Neural cell (in vitro differentiated cells): ENCODE data around the gene ZFP42. TPM values are rescaled to one million over a fixed set of nuclear protein-coding genes. Genes with fewer than 3 reads are reported as not detected.

Experiments used
- H2AFZ ChIP-seq: fragments of 200-600, 300-800 bp; sonication (generic), shearing (Covaris generic); 2 replicates; pipeline ENCODE4 v1.6.0; 2014; ENCODE audit warnings: low read depth, mild to moderate bottlenecking, antibody characterized with exemption, low read length, moderate library complexity
- H3F3A ChIP-seq: fragments of 200-600 bp; shearing (Covaris generic); 2 replicates; pipeline ENCODE4 v1.6.1; 2016; ENCODE audit warnings: mild to moderate bottlenecking, moderate library complexity, mixed read lengths, antibody characterized with exemption, low read length; ENCODE audit not compliant: insufficient read depth, poor library complexity, severe bottlenecking
- H3K27ac ChIP-seq: fragments of 200-600, 300-800 bp; sonication (generic), shearing (Covaris generic); 2 replicates; pipeline ENCODE4 v1.5.1; 2014; ENCODE audit warnings: mild to moderate bottlenecking, low read length, moderate library complexity
- H3K27me3 ChIP-seq: fragments of 300-800, 200-600 bp; sonication (generic), shearing (Covaris generic); 2 replicates; pipeline ENCODE4 v1.6.0; 2014; ENCODE audit warnings: mild to moderate bottlenecking, low read depth, low read length, moderate library complexity; ENCODE audit not compliant: insufficient read depth
- H3K36me3 ChIP-seq: fragments of 300-800, 200-600 bp; sonication (generic), shearing (Covaris generic); 2 replicates; pipeline ENCODE4 v1.5.1; 2014; ENCODE audit warnings: mild to moderate bottlenecking, antibody characterized with exemption, low read length, moderate library complexity; ENCODE audit not compliant: insufficient read depth
- H3K4me2 ChIP-seq: fragments of 300-800, 200-600 bp; sonication (generic), shearing (Covaris generic); 2 replicates; pipeline ENCODE4 v1.6.0; 2014; ENCODE audit warnings: mild to moderate bottlenecking, low read length
- H3K4me3 ChIP-seq: fragments of 300-800, 200-600 bp; sonication (generic), shearing (Covaris generic); 2 replicates; pipeline ENCODE4 v1.5.1; 2014; ENCODE audit warnings: mild to moderate bottlenecking, low read length, moderate library complexity
- H3K79me2 ChIP-seq: fragments of 200-600 bp; shearing (Covaris generic); replicated peaks from 2 replicates; pipeline ENCODE4 v1.6.0; 2014; ENCODE audit warnings: mild to moderate bottlenecking, low read length, moderate library complexity; ENCODE audit not compliant: insufficient read depth
- H3K9ac ChIP-seq: fragments of 300-800, 200-600 bp; sonication (generic), shearing (Covaris generic); 2 replicates; pipeline ENCODE4 v1.6.1; 2016; ENCODE audit warnings: mild to moderate bottlenecking, low read length, mixed read lengths
- H3K9me2 ChIP-seq: fragments of 200-600 bp; shearing (Covaris generic); 2 replicates; pipeline ENCODE4 v1.6.1; 2016; ENCODE audit warnings: mild to moderate bottlenecking, low read length, mixed read lengths; ENCODE audit not compliant: insufficient read depth
- H3K9me3 ChIP-seq: fragments of 200-600, 300-800 bp; sonication (generic), shearing (Covaris generic); 2 replicates; pipeline ENCODE4 v1.6.1; 2016; ENCODE audit warnings: mild to moderate bottlenecking, mixed run types, low read length, moderate library complexity, mixed read lengths
- H4K20me1 ChIP-seq: fragments of 200-600 bp; shearing (Covaris generic); 2 replicates; pipeline ENCODE4 v1.6.1; 2016; ENCODE audit warnings: mild to moderate bottlenecking, mixed run types; ENCODE audit not compliant: insufficient read depth
- EP300 ChIP-seq: fragments of 450-650 bp; conservative IDR thresholded peaks from 2 replicates; pipeline ENCODE4 v1.6.1; 2014; ENCODE audit warnings: antibody characterized with exemption, mild to moderate bottlenecking, moderate library complexity; ENCODE audit not compliant: poor library complexity, severe bottlenecking
- EZH2 ChIP-seq: fragments of 200-600, 300-800 bp; shearing (Covaris generic), sonication (generic); IDR thresholded peaks from 2 replicates; pipeline ENCODE4 v1.6.1; 2014; ENCODE audit warnings: antibody characterized with exemption, low read length, borderline replicate concordance, mild to moderate bottlenecking; ENCODE audit not compliant: insufficient read depth, poor library complexity, severe bottlenecking
- MXI1 ChIP-seq: fragments of 450-650 bp; conservative IDR thresholded peaks from 2 replicates; pipeline ENCODE4 v1.6.1; 2014; ENCODE audit warnings: antibody characterized with exemption, mild to moderate bottlenecking; ENCODE audit not compliant: poor library complexity, severe bottlenecking
- POLR2AphosphoS5 ChIP-seq: IDR thresholded peaks from 2 replicates; pipeline ENCODE4 v1.6.1; 2012
- RAD21 ChIP-seq: fragments of 450-650 bp; conservative IDR thresholded peaks from 2 replicates; pipeline ENCODE4 v1.6.1; 2014; ENCODE audit warnings: antibody characterized with exemption, mild to moderate bottlenecking, moderate library complexity
- REST ChIP-seq: IDR thresholded peaks from 2 replicates; pipeline ENCODE4 v1.6.1; 2012; ENCODE audit warnings: borderline replicate concordance
- SMC3 ChIP-seq: fragments of 450-650 bp; conservative IDR thresholded peaks from 2 replicates; pipeline ENCODE4 v1.6.1; 2014; ENCODE audit warnings: antibody characterized with exemption, mild to moderate bottlenecking, moderate library complexity; ENCODE audit not compliant: poor library complexity
- TAF1 ChIP-seq: IDR thresholded peaks from 2 replicates; pipeline ENCODE4 v1.6.1; 2012; ENCODE audit warnings: low read depth
- polyA minus RNA-seq: library from RNA; depleted of rRNA, polyadenylated mRNA; stranded (reverse); fragments of >200 nt; gene quantifications from 2 replicates; pipeline ENCODE4 v1.2.3, GENCODE V29; 2014
- polyA plus RNA-seq: library from polyadenylated mRNA; depleted of rRNA; stranded (reverse); fragments of >200 nt; gene quantifications from 2 replicates; pipeline ENCODE4 v1.2.3, GENCODE V29; 2014
- TF ChIP-seq, protein P1 (sequence below): fragments of 450-650 bp; IDR thresholded peaks from 2 replicates; pipeline ENCODE4 v1.5.1; 2014; ENCODE audit warnings: antibody characterized with exemption, mild to moderate bottlenecking, moderate library complexity; ENCODE audit not compliant: poor library complexity, severe bottlenecking

The ZFP42 gene
- polyA plus RNA-seq (not detected in 2 replicates), polyA minus RNA-seq (not detected in 2 replicates)

DNA sequence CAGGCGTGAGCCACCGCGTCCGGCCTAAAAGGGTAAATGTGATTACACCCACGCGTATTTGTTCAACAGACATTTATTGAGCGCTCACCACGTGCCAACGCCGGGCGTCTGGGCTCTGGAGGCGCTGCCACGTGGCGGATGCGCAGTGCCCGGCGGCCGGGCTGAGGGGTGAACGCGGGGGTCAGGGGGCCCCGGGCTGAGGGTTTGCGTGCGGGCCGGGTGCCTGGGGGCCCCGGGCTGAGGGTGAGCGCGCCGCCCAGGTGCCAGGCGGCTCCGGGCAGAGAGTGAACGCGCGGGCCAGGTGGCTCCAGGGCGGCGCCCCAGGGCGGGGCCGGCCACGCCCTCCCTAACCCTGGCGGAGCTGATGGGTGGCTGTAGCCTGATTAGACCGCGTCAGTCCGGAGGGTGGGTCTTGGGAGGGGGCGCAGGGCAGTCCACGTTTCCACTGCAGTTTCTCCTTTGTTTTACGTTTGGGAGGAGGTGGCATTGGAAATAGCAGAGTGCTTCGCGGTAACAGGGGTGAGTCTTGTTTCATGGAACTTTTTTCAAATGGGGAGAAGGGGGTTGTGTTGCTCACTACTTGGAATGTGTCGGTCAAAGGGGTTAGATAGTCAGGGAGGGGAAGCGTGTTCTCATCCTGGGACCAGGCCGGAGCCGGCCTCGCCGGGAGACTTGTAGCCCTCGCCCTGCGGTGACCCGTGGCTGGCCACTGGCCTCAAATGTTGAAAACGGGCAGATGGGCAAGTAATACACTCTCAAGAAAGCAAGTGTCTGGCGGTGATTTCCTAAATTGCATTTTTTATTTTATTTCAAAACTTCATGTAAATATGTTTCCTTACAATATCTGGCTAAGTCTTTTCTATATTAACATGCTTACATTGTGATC, at the start of gene ZFP42:
Gene ZFP42 (plus strand): TSS at position 450 of the 886 bp plus-strand sequence. CDS start 7,037 bp downstream, outside the sequence.
- no peak within 1 kb of the TSS for H3K9ac ChIP-seq
- H3K79me2 ChIP-seq: no peaks in the 10 kb centered on the region
- TF ChIP-seq RAD21 (no peak), TAF1 (no peak), SMC3 (no peak), MXI1 (no peak), EZH2 (no peak), POLR2AphosphoS5 (no peak)
- no peaks in the 10 kb centered on the region for H3K36me3 ChIP-seq
- H3K4me3 ChIP-seq: no peak within 1 kb of the TSS
- no peaks in the 10 kb centered on the region for H3K9me2 ChIP-seq
- H3K27me3 ChIP-seq: no peaks in the 10 kb centered on the region
- H3K4me2 ChIP-seq: no peak within 1 kb of the TSS
- H3K27ac ChIP-seq: no peak within 1 kb of the TSS
- no peaks in the 10 kb centered on the region for H4K20me1 ChIP-seq
- no peaks in the 10 kb centered on the region for H3F3A ChIP-seq
- H2AFZ ChIP-seq: no peak within 1 kb of the TSS
- no peaks in the 10 kb centered on the region for H3K9me3 ChIP-seq

DNA sequence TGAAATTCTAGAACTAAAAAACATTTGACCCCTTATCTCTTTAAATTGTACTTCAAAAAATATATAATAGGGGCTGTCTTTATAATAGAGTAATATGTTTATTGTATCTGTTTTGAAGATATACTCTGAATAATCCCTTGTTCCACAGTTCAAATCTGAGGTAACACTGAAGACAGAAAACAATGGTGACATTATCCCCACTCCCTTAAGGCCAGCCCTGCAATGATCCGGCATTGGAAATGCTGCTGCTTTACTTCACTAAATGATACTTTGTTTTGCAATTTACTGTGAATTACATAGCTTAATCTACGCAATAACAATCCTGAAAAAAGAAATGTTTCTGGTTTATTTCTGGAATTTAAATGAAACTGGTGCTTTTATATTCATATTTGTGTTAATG, 34.4 kb upstream of the ZFP42 start:
- H3K4me2 ChIP-seq: no peak overlapping the region
- H3K27ac ChIP-seq: no peak overlapping the region
- H3K27me3 ChIP-seq: no peaks in the 10 kb centered on the region
- no peaks in the 10 kb centered on the region for H3K9me2 ChIP-seq
- H3K4me3 ChIP-seq: no peak overlapping the region
- no peaks in the 10 kb centered on the region for H3F3A ChIP-seq
- no peak overlapping the region for H3K9ac ChIP-seq
- TF ChIP-seq EP300: no peak
- no peak for TF ChIP-seq MXI1
- no peak for TF ChIP-seq POLR2AphosphoS5
- no peak for TF ChIP-seq SMC3
- TF ChIP-seq TAF1: no peak
- no peak for TF ChIP-seq REST
- no peak for TF ChIP-seq EZH2
- TF ChIP-seq, protein P1, sequence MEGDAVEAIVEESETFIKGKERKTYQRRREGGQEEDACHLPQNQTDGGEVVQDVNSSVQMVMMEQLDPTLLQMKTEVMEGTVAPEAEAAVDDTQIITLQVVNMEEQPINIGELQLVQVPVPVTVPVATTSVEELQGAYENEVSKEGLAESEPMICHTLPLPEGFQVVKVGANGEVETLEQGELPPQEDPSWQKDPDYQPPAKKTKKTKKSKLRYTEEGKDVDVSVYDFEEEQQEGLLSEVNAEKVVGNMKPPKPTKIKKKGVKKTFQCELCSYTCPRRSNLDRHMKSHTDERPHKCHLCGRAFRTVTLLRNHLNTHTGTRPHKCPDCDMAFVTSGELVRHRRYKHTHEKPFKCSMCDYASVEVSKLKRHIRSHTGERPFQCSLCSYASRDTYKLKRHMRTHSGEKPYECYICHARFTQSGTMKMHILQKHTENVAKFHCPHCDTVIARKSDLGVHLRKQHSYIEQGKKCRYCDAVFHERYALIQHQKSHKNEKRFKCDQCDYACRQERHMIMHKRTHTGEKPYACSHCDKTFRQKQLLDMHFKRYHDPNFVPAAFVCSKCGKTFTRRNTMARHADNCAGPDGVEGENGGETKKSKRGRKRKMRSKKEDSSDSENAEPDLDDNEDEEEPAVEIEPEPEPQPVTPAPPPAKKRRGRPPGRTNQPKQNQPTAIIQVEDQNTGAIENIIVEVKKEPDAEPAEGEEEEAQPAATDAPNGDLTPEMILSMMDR: no peak
- TF ChIP-seq RAD21: no peak
- no peaks in the 10 kb centered on the region for H4K20me1 ChIP-seq
- H3K79me2 ChIP-seq: no peaks in the 10 kb centered on the region
- H3K36me3 ChIP-seq: no peaks in the 10 kb centered on the region
- H2AFZ ChIP-seq: no peak overlapping the region
- H3K9me3 ChIP-seq: no peaks in the 10 kb centered on the region
